NCI-H345 (cell line): ENCODE measurements around the gene PRC1.

ENCODE experiments used
- DNase-seq: peaks from one replicate; lab custom pipeline; 2025; lab: John Stamatoyannopoulos, UW

The PRC1 gene

GRCh38 chr15:90989040-90989768 is 5.1 kb downstream of the PRC1 start:
- no peak for DNase-seq

DNA sequence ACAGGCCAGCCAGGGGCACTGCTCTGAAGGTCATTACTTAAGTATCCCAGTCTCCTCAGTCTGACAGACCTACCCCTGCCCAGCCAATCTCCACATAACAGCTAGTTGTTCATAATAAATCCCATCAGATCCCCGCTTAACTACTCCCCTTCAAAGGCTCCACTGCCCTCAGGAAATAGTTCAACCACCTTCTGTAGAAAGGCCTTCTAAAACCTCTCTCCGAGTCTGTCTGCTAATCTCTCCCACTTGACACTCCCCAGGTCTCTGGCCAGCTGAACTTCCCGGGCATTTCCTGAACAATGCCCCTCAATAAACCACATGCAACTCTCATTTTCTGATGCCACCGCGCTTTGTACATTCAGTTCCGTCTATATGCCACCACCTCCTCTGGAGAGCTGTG is 6.0 kb downstream of the PRC1 start:
- no peak for DNase-seq

- DNase-seq = no peak
Measured at GRCh38 chr15:90987561-90988141, 6.7 kb downstream of the PRC1 start.

GRCh38 chr15:90986790-90987507 is 7.4 kb downstream of the PRC1 start:
- DNase-seq = no peak

DNA sequence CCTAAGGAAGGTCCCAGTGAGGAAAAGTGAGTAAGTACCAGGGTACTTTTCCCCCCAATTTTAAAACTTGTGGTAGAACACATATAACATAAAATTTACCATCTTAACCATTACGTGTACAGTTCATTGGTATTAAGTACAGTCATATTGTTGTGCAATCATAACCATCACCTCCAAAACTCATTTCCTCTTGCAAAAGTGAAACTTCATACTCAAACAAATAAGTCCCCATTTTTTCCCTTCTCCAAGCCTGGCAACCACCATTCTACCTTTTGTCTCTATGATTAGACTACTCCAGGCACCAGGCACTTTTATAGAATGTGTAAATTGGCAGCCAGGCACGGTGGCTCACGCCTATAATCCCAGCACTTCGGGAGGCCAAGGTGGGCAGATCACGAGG is 12.2 kb downstream of the PRC1 start:
- no peak for DNase-seq

DNA sequence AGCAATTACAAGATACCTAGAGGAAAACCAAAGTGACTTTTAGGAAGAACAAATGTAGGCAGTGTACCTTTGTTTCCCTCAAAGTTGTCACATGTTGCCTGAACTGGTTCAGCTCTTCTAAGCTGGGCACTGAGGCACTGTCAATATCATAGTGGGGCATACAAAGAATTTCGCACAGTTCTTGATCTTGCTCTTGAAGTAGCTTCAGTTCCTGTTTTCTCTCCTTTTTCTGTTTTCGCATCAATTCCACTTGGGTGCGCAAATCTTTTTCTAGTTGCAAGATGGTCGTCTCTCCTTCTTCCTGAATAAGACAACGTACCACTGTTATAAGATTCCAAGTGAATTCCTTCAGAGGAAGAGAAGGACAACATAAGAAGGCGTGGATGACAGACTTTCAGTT is 12.7 kb downstream of the PRC1 start:
- no peak for DNase-seq

GRCh38 chr15:90979582-90979981 is 14.8 kb downstream of the PRC1 start:
- no peak for DNase-seq

- no peak for DNase-seq
Measured at GRCh38 chr15:90974216-90974615, 20.1 kb downstream of the PRC1 start.

- DNase-seq = no peak
Measured at GRCh38 chr15:90972133-90972532, 22.2 kb downstream of the PRC1 start.

DNA sequence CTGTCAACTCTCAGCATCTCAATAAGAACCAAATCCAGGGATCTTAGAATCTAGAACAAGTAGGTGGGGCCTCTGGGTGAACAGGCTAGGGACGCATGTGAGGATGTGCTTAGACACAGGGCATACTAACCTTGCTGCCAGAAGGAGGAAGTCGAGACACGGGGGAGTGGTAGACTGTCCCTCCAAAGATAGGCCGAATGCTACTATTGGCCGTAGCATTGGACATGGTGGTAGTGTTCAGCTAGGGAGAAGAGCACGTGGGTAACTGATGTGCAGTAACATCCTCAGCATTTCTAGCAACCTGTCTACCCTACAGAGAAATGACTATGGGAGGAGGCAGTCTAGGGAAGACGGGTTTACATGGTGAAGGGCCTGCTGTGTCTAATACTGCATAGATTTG is 24.1 kb downstream of the PRC1 start:
- DNase-seq = no peak

GRCh38 chr15:90968434-90968833 is 25.9 kb downstream of the PRC1 start:
- no peak for DNase-seq

DNA sequence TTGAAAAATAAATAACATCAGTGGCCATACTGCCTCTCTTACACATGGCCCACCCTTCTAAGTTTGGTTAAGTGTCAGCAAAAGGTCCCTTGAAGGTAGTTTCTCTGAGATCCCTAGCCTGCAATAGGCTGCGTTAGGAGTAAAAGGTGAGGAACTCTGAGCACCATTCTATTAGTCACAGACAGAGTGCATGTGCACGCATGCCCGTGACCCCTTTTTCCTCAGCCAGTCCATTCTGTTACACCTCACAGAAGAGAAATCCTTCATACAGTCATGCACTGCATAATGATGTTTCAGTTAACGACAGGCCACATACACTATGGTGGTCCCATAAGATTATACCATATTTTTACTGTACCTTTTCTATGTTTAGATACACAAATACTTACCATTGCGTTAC is 27.1 kb downstream of the PRC1 start:
- DNase-seq = no peak

GRCh38 chr15:90966262-90966661 is 28.1 kb downstream of the PRC1 start:
- no peak for DNase-seq

- no peak for DNase-seq
Measured at GRCh38 chr15:90962021-90962420, 32.3 kb downstream of the PRC1 start.

GRCh38 chr15:90960298-90961091 is 33.8 kb downstream of the PRC1 start:
- DNase-seq = no peak

DNA sequence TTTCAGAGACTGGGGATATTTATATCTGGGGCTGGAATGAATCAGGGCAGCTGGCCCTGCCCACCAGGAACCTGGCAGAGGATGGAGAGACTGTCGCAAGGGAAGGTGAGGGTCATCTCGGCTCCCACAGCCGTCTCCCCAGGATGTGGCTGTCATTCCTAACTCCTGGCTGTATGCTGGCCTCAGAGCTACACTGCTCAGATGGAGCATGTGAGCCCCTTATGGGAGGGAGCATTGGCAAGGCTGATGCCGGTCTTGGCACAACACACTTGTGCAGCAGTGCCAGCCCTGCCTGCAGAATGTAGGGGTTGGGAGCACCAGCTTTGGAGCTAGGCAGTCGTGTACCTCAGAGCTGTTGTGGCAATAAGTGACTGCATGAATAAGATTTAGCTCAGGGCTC is 34.4 kb downstream of the PRC1 start:
- DNase-seq = no peak

- DNase-seq = no peak
Measured at GRCh38 chr15:90959028-90959595, 35.2 kb downstream of the PRC1 start.

GRCh38 chr15:90957791-90958190 is 36.5 kb downstream of the PRC1 start:
- no peak for DNase-seq

- no peak for DNase-seq
Measured at GRCh38 chr15:90957031-90957790, 37.1 kb downstream of the PRC1 start.

DNA sequence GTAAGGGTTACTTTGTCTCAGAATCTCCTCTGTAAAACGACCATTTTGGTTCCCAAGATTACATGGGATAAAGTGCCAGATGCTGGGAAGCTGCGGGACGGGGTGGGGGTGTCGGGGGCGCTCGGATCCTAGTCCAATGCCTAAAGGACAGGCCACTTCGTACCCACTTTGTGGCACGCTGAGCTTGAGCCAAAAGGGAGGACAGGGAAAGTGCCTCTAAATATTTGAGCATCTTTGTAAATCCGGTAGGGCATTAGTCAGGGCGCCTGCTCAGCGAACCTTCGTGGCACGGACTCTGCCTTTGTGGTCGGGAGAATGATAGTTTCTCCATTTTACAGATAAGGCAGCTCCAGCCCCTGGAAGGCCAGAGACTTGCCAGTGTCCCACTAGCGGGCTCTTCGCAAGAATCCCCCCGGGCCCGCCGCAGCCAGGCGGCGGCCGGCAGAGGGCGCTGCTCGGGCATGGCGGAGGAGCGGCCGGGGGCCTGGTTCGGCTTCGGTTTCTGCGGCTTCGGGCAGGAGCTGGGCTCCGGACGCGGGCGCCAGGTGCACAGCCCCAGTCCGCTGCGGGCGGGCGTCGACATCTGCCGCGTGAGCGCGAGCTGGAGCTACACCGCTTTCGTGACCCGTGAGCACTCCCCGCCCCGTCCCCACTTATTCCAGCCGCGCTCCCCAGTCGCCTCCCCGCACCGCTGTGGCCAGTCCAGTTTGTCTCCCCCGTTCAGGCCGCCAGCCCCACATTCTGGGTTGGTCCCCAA is 37.9 kb downstream of the PRC1 start:
- no peak for DNase-seq
